Stimulated activated CD4-positive, alpha-beta T cell treated with anti-CD3 and anti-CD28 coated beads, Interleukin-15, amount 100 ng/mL, for 1 hour (primary cell): Measurements from ENCODE around the gene OR7G1.

ENCODE experiments used
- DNase-seq, 2 donors: peaks; one replicate each; pipeline ENCODE4 v3.0.0-alpha.2; 2020; ENCODE audit warnings: low read depth in 1 of 2, low spot score in 1 of 2

The OR7G1 gene, protein sequence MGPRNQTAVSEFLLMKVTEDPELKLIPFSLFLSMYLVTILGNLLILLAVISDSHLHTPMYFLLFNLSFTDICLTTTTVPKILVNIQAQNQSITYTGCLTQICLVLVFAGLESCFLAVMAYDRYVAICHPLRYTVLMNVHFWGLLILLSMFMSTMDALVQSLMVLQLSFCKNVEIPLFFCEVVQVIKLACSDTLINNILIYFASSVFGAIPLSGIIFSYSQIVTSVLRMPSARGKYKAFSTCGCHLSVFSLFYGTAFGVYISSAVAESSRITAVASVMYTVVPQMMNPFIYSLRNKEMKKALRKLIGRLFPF

DNA sequence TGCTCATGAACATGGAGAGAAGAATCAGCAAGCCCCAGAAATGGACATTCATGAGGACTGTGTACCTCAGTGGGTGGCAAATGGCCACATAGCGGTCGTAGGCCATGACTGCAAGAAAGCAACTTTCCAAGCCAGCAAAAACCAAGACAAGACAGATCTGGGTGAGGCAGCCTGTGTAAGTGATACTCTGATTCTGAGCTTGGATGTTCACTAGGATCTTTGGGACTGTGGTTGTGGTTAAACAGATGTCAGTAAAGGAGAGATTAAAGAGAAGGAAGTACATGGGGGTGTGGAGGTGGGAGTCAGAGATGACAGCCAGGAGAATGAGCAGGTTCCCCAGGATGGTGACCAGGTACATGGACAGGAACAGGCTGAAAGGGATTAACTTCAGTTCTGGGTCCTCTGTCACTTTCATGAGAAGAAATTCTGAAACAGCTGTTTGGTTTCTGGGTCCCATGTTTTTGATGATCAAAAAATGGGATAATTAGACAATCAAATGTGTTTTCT lies at the start of gene OR7G1:
Gene OR7G1, minus strand, starts transcription at position 457 of the 507 bp plus-strand sequence. Its CDS starts 0 bp downstream, at position 457.
- DNase-seq: no peak

DNA sequence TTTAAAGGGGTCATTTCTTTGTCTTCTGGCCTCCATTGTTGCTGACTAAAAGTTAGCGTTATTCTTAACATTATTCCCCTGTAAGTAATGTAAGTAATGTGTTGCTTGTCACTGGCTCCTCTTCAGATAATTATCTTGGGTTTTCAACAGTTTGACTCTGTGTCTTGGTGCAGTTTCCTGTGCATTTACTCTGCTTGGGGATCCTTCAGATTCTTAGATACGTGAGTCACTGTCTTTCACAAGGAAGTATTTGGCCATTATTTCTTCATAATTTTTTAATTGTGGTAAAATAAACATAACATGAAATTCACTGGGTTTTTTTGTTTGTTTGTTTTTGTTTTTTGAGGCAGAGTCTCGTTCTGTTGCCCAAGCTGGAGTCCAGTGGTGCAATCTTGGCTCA lies 49.7 kb upstream of the OR7G1 start:
- no peak for DNase-seq

DNA sequence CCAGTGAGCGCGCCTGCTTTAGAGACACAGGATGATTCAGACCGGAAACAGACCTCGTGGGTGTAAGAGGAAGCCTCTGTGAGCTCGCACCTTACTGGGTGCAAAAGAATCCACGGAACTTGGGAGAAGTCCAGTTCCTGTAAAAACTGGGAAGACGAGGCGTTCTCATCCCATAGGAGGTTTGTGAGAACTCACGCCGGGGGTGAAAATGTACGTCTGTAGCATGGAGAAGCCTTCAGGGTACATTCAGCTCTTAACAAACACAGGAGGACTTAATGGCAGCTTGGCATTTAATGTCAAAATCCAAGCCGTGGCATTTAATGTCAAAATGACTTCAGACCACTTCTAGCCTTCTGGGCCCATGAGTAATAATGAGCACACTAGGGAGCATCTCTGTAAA lies 45.9 kb upstream of the OR7G1 start:
- no peak for DNase-seq

DNA sequence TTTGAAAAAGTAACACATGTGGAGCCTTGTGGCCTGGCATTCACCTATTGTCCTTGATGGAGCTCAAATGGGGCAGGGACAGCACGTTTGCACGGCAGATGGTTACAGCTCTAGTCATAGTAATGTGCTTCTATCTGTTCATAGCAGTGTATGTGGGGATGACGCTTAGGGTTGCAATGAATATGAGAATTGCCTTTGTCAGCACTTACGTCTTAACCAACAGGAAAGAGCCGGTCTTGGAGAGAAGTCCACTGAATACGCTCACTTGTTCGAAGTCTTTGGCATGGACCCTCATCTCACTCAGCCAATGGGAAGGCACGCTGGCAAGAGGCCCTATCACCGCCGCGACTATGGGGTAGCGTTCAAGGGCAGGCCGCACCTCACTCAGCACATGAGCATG lies 44.3 kb upstream of the OR7G1 start:
- DNase-seq: no peak

DNA sequence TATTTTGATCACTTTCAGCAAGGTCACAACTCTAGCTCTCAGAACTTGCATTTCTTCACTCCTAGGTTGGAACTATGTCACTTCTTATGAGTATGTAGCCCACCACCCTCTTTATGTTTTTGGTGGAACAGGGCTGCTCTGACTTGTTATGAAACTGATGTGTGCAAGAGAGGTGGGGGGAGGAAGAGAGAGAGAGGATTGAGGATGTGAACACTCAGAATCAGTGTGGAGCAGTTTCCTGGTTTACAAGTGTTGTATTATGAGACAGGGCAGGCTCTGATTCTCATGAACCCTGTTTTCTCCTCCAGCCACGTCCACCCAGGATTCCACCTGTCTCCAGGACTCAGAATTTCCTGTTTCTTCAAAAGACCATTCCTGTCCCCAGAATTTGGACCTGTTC lies 40.7 kb upstream of the OR7G1 start:
- no peak for DNase-seq

DNA sequence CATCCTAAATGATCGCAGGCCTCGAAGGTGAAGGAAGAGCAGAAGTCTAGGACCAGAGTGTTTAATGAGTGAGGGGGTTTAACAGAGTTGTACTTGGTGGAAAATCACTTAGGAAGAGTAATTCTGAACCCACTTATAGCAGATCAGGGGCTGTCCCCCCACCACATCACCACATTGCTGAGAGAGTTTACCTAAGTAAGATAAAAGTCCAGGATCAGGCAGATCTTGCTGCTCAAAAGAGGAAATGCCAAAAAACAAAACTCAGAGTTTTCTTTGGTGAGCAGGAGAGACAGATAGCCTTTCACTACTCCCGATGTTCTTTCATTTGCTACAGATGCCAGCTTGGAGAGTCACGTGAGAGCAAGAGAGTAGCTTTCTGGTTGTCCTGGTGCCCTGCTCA lies 40.0 kb upstream of the OR7G1 start:
- no peak for DNase-seq

DNA sequence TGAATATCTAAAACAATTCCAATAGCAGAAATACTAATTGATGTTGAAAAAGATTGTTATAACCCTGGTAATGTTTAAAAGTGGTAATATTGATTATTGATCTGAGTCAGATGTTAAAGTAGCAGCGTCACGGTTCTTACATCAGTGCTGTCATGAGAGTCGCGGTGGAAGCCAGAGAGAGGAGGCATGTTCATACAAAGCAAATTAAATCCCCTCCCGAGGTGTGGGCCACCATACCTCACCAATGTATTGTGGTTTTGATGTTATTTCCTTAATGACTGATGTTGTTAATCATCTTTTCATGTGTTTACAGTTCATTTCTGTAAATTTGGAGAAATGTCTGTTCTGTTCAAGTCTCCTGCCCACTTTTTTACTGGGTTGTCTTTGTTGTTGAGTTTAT lies 35.8 kb upstream of the OR7G1 start:
- DNase-seq: no peak

DNA sequence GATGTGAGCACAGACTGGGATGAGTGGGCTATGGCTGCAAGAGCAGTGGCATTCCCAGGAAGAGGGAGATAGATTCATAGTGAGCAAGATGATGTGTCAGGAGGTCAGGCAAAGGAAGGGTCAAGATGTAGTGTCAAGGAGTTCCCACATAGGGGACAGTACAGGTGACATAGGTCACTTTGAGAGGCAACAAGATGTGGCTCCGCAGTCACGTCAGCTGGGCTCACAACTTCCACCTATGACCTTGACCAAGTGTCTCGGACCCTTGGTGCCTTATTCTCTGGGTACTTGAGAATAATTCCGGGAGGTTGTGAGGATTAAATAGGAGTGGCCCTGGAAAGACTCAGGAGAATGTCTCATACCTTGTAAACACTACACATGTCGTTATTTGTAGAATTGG lies 35.1 kb upstream of the OR7G1 start:
- DNase-seq: no peak

DNA sequence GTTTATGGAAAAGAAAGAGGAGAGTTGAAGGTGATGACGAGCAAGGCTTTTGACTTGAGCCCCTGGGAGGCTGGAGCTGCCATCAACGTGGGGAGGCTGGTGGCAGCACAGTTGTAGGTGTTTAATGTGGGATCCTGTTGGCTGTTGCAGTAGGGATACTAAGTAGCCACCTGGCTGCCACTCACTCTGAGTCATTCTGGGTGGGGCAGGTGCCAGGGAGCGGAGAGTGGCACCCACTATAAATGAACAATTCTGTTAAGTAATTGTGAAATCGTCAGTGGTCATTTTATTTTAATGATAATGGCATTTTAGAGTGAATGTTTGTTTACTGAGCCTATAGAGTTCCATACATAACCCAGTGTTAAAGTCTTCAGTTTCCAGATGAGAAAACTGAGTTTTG lies 34.4 kb upstream of the OR7G1 start:
- DNase-seq: no peak

DNA sequence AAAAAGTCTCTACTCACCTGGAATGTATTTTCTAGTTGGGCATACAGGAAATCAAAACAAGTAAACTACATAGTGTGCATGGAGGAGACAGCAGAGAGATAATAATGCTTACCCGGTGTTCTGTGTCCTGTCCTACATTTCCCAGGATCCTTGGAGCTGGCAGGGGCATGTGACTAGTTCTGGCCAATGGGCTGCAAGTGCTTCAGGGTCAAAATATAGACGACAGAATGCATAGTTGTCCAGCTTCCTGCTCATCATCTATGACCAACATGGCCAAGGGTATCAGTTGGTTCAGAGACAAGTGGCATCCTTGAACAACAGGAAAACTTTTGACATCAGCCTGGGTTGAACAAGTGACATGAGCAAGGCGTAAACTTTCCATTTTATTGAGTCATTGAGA lies 33.1 kb upstream of the OR7G1 start:
- DNase-seq: no peak

DNA sequence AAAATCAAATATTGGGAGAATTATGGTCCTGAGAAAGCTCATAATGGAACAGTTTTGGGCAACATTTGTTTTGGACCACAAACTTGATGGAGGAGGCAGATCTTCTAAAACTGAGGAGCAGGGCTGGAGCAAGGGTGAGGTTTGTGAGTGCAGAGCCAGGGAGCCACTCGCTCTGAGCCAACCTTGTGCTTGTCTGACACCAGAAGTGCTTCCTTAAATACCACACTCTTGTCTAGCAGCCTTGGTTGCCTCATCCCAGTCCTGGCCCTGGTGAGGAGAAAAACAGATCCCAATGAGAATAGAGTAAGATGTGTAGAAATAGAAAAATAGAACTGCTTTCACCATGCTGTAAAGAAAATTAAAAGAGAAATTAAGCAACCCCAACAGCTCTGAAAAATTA lies 31.3 kb upstream of the OR7G1 start:
- no peak for DNase-seq

DNA sequence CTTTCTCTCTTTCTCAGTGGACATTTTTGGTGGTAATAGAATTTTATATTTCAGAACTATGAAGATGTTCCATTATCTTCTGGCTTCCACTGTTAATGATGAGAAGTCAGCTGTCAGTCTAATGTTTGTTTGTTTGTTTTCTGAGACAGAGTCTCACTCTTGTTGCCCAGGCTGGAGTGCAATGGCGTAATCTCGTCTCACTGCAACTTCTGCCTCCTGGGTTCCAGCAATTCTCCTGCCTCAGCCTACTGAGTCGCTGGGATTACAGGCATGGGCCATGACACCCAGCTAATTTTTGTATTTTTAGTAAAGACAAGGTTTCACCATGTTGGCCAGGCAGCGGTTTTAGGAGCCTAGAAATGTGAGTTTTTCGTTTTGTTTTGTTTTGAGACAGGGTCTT lies 29.4 kb upstream of the OR7G1 start:
- no peak for DNase-seq

DNA sequence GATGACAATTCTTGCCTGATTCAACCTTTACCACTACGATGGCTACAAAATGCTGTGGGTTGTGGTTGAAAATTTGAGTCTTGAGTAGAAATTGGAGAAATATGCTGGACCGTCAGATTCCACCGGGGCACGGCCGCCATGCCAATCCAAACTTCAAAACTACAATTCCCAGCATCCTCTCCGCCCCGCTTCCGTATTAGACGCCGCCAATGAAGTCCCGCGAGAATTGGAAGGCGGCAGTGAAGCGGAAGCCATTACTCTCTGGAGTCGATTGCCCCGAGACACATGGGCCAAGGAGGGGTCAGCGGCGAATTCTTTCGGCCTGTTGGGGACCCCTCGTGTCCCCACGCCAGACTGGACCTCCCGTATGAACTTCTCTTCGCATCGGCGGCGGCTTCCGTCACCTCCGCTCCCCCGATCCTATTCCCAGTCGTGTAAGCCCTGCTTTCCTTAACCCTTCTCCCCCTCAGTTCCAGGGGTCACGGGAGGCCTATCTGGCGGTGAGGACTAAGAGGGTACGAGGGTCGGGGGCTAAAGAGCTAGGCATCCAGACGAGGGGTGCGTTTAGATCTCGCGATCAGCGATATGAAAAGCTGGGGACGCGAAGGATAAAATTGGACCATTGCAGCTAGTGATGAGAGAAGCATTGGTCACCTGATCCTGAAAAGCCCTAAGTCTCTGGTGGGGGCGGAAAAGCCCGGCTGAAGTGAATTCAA lies 24.8 kb upstream of the OR7G1 start, which contains the start of gene ZNF317:
Gene ZNF317, plus strand, starts transcription at position 239 of the 716 bp plus-strand sequence. CDS start 15,620 bp downstream, outside the sequence.
- DNase-seq: peak; percentile 70 to 72

DNA sequence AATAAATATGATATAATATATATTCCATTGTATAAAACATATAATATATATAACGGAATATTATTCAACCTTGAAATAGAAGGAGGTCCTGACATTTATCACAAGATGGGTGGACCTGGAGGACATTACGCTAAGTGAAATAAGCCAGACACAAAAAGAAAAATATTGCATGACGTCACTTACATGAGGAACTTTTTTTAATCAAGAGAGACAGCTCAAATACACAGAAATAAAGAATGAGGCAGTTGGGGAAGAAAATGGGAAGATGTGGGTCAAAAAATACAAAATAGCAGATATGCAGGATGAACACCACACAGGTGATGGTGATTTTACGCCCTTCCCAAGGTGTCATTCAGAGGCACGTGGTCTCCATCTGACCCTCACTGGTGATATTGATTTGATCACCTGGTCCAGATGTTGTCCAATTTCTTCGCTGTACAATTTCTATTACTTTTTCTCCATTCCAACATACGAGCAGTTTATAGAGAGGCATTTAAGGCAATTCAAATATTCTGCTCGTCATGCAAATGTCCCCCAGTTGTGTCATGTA lies 24.1 kb upstream of the OR7G1 start:
- no peak for DNase-seq

DNA sequence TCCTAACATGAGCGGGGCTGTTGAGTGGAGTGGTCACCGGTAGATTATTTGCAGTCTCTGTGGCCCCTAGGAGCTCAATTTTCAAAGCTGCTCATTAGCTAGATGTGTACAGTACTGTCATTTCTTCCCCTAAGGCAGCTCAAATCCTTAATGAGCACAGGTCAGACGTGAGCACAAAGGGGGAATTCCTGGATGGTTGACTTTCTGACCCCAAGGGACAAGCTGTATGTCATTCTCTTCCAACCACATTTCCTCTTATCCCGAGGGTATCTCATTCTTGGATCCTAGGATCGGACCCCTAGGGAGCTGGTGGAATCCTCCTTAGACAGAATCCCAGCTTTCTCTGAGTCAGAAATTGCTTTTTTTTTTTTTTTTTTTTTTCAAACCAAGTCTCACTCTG lies 16.9 kb upstream of the OR7G1 start:
- no peak for DNase-seq

DNA sequence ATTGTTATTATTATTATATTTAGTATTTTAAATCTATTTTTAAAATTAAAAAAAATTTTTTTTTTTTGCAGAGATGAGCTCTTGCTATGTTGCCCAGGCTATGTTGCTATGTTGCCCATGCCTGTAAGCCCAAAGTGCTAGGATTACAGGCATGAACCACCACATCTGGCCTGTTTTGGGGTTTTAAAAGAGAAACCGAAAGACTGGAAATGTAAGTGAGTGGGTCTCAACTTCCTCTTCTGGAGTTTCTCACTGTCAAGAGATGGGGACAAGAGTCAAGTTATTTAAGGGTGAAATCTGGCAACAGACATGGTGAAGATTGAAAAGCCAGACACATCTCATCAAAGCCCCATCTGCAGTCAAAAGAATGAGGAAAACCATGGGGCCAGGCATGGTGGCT lies 15.4 kb upstream of the OR7G1 start:
- no peak for DNase-seq

DNA sequence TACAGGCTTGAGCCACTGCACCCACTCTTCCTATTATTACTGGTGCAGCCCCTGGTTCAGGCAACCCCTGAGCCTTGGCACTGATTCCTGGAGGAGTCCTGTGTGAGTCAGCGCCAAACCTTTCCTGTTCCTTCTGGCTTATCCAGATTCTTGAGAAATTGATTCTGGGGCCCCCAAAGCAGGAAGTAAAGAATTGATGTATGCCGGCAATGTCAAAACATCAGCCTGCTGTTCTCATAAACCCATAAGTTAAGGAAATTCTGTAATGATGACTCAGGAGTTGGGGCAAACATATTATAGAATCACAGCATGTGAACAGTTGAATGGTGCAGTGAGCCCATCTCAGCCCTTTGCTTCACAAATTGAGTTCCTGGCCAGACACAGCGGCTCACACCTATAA lies 12.6 kb upstream of the OR7G1 start:
- no peak for DNase-seq

DNA sequence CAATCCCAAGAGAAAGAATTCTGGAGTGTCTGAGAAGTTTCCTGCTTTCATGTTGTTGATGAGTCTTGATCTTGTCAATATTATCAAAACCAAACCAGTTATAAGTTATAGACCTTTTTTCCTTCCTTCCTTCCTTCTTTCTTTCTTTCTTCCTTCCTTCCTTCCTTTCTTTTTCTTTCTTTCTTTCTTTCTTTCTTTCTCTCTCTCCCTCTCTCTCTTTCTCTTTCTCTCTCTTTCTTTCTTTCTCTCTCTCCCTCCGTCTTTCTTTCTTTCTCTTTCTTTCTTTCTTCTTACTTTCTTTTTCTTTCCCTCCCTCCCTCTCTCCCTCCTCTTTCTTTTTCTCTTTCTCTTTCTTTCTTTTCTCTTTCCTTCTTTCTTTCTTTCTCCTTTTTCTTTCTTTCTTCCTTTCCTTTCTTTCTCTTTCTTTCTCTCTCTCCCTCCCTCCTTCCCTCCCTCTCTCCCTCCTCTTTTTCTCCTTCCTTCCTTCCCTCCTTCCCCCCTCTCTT lies 11.4 kb upstream of the OR7G1 start, which contains the start of gene OR7G3:
Gene OR7G3, minus strand, starts transcription at position 51 of the 506 bp plus-strand sequence. Its CDS starts 0 bp downstream, at position 51.
- DNase-seq: no peak

DNA sequence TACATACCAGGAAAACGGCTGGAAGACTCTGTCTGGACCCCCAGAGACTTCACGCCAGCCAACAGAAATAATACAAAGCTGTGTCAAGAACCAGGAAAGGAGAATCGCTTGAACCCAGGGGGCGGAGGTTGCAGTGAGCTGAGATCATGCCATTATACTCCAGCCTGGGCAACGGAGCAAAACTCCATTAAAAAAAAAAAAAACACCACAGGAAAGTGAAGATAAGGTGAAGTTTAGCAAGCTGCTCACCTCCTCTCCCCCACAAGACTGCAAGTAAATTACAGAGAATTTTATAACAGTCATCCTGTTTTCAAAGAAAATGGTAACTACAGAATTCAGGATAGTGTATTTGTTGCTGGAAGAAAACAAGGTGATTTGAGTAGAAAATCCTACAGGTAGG lies 984 bp upstream of the OR7G1 start:
- DNase-seq: no peak

DNA sequence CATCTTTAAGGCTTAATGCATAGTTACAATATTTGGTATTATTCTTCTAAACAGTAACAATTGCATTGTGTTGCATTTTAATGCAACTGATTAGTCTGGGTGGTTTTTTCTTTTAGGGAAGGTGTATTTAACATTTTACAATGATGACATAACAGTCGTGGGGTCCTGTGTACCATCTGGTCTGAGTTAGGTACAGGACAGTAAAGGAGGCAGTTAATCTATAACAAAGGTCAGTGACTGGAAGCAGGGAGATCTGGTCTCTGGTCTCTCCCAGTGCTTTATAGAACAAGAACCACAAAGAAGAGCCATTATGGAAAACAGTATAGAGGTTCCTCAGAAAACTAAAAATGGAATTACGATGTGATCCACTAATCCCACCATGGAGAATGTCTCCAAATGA lies 5.6 kb downstream of the OR7G1 start:
- DNase-seq: no peak

DNA sequence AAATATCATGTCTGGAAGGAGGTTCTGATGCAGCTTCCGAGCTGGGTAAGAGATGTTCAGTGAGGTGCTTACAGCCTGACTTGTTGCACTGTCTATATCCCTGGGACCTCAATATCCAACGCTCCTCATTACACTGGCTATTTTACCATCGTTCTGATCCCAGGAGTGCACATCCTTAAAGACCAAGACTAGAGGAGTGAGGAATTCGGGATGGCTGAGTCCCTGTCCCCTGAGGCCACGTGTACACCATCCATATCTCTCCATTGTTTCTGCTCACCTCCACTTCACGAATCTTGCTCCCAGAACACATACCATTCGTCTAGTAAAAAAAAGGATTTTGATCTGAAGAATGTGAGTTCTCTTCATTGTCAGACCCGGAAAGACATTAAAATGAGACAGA lies 8.2 kb downstream of the OR7G1 start, which contains the start of gene OR7G2:
Gene OR7G2, minus strand, starts transcription at position 101 of the 400 bp plus-strand sequence. CDS start 4,232 bp downstream, outside the sequence.
- DNase-seq: no peak

DNA sequence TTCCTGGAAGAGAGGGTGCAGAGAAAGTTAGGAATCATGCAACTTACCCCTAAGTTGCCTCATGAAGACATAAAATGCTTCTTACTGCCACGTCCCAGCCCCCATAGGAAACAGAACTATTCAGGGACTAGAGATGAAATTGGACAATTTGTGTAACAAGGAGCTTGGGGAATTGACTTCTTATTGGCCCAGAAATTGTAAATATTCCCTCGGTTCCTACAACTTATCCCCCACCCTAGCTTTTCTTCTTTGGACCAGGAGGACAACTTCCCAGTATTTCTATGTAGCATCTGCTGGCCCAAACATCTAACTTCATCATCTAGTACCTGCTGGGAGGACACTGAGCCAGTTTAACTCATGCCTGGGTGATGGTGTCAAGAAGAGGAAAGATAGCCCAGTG lies 28.8 kb downstream of the OR7G1 start, which contains the start of gene OR1M1:
Gene OR1M1, plus strand, starts transcription at position 301 of the 400 bp plus-strand sequence. CDS start 6,184 bp downstream, outside the sequence.
- DNase-seq: no peak
